BLaER1 (cell line): ENCODE measurements around the gene SLC43A3.
A peak's percentile ranks its signal among the peaks of the same experiment; 100 is the strongest.

ENCODE experiments used
- H3K27ac ChIP-seq: shearing (Covaris generic); formaldehyde crosslinking; 2 replicates; pipeline ENCODE4 v1.8.1; 2022
- H3K27me3 ChIP-seq: shearing (Covaris generic); formaldehyde crosslinking; 2 replicates; pipeline ENCODE4 v1.8.1; 2022
- H3K36me3 ChIP-seq: shearing (Covaris generic); formaldehyde crosslinking; 2 replicates; pipeline ENCODE4 v1.8.1; 2022
- H3K4me1 ChIP-seq: shearing (Covaris generic); formaldehyde crosslinking; 2 replicates; pipeline ENCODE4 v1.8.1; 2022
- H3K4me2 ChIP-seq: shearing (Covaris generic); formaldehyde crosslinking; 2 replicates; pipeline ENCODE4 v1.8.1; 2022
- H3K4me3 ChIP-seq: shearing (Covaris generic); formaldehyde crosslinking; 2 replicates; pipeline ENCODE4 v1.8.1; 2022
- H3K9ac ChIP-seq: shearing (Covaris generic); formaldehyde crosslinking; 2 replicates; pipeline ENCODE4 v1.8.1; 2022
- H3K9me3 ChIP-seq: shearing (Covaris generic); formaldehyde crosslinking; 2 replicates; pipeline ENCODE4 v1.8.1; 2022
- H4K20me1 ChIP-seq: shearing (Covaris generic); formaldehyde crosslinking; 2 replicates; pipeline ENCODE4 v1.8.1; 2022
- Cebpa-rat ChIP-seq: shearing (Covaris generic); IDR thresholded peaks from 2 replicates; pipeline ENCODE4 v1.8.1; 2022

Gene SLC43A3

DNA sequence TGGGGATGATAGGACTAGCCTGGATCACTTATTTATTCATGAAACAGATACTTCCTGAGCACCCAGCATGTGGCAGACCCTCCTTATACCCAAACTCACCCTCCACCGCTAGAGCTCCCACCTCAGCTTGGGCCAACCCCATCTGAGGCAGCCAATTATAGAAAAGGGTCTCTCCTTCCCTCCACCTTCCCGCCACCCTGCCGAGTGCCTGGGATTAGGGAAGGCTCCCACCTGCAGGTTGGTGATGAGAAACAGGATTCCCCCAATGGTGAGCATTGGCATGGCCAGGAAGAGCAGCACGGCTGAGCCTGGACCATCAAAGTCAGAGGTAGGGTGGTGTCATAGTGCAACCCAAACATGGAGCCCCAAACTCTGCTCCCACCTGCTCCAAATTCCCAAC lies 5.9 kb downstream of the SLC43A3 start:
- TF ChIP-seq Cebpa-rat, result no peak
- peaks cover 48% of the 10 kb centered on the region for H3K4me1 ChIP-seq
- no peak overlapping the region for H3K27ac ChIP-seq
- H4K20me1 ChIP-seq, result peaks cover 85% of the 10 kb centered on the region
- peaks cover 93% of the 10 kb centered on the region for H3K36me3 ChIP-seq
- no peak overlapping the region for H3K4me3 ChIP-seq
- H3K9ac ChIP-seq, result no peak overlapping the region
- no peaks in the 10 kb centered on the region for H3K27me3 ChIP-seq
- H3K9me3 ChIP-seq, result no peaks in the 10 kb centered on the region
- no peak overlapping the region for H3K4me2 ChIP-seq

DNA sequence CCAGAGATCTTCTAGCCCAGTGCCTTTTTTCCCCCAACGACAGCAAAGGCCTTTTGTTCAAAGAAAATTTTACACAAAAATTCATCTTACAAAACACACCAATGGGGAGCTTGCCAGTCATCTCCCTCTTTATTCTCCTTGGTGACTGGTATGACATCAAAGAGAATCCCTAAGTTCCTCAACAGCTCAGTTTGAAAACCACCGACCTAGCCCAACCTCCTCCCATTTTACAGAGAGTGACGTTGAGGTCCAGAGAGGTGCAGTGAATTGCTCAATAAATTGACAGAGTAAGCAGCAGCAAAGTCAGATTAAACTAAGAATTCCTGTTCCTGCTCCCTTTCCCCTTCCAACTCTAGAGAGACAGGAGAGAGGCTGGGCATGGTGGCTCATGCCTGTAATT lies 7.8 kb downstream of the SLC43A3 start:
- peaks cover 100% of the 10 kb centered on the region for H3K36me3 ChIP-seq
- H4K20me1 ChIP-seq, result peaks cover 98% of the 10 kb centered on the region
- TF ChIP-seq Cebpa-rat, result no peak
- H3K4me2 ChIP-seq, result no peak overlapping the region
- peaks cover 6% of the 10 kb centered on the region; the same call in 1 of the 2 replicates for H3K9me3 ChIP-seq
- H3K9ac ChIP-seq, result no peak overlapping the region
- H3K4me3 ChIP-seq, result no peak overlapping the region
- peaks cover 33% of the 10 kb centered on the region for H3K4me1 ChIP-seq
- no peaks in the 10 kb centered on the region for H3K27me3 ChIP-seq
- H3K27ac ChIP-seq, result no peak overlapping the region

DNA sequence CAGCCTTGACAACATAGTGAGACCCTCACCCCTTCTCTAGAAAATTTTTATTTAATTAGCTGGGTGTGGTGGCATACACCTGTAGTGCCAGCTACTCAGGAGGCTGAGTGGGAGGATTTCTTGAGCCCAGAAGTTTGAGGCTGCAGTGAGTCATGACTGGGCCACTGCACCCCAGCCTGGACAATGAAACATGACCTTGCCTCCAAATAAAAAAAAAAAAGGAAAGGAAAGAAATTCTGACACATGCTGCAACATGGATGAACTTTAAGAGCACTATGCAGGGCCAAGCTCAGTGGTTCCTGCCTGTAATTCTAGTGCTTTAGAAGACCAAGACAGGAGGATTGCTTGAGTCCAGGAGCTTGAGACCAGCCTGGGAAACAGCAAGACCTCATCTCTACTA lies 8.8 kb downstream of the SLC43A3 start:
- H3K4me1 ChIP-seq, result peaks cover 23% of the 10 kb centered on the region
- no peak overlapping the region for H3K27ac ChIP-seq
- TF ChIP-seq Cebpa-rat, result no peak
- no peak overlapping the region for H3K4me3 ChIP-seq
- peaks cover 15% of the 10 kb centered on the region; the same call in 1 of the 2 replicates for H3K9me3 ChIP-seq
- no peak overlapping the region for H3K9ac ChIP-seq
- H3K4me2 ChIP-seq, result no peak overlapping the region
- peaks cover 99% of the 10 kb centered on the region for H4K20me1 ChIP-seq
- peaks cover 100% of the 10 kb centered on the region for H3K36me3 ChIP-seq
- H3K27me3 ChIP-seq, result no peaks in the 10 kb centered on the region

DNA sequence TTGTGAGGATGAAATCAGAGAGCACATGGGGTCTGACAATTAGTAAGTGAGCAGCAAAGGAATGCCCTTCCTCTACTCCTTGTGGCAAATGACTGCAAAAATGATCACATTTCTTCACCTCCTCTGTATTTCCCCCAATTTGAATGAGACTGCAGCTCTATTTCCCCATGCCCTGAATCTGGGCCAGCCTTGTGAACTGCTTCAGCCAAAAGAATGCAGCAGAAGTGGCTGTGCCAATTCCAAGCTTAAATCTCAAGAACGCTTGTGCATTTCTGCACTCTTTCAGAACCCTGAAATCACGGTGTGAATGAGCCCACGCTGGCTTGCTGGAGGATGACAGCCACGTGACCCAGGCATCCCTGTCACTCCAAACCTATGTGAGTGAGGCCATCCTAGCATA lies 9.9 kb downstream of the SLC43A3 start:
- Histone ChIP-seq H3K4me1 (peaks cover 12% of the 10 kb centered on the region), H3K27me3 (no peaks in the 10 kb centered on the region), H4K20me1 (peaks cover 99% of the 10 kb centered on the region), H3K4me2 (no peak overlapping the region), H3K9me3 (peaks cover 24% of the 10 kb centered on the region; the same call in 1 of the 2 replicates), H3K27ac (no peak overlapping the region), H3K4me3 (no peak overlapping the region), H3K9ac (no peak overlapping the region), H3K36me3 (peaks cover 100% of the 10 kb centered on the region)
- TF ChIP-seq Cebpa-rat, result no peak

DNA sequence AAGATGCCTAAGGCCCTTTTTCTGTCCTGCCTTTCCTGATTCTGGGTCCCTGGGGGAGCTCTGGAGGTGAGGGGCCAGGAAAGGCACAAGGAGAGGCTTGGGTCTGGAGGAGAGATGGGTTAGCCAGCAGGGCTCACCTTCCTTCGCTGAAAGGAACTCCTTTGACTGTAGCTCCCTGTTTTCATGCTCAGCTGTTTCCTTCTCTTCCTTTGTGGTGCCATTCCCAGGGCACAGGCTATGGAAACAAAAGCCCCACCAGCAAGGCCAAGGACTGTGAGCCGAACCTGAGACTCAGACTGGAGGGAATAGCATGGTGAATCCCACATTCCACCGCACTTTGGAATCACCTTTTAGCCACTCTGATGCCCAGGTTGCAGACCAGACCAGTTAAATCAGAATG lies 10.5 kb downstream of the SLC43A3 start:
- no peak overlapping the region for H3K27ac ChIP-seq
- TF ChIP-seq Cebpa-rat, result no peak
- peaks cover 100% of the 10 kb centered on the region for H3K36me3 ChIP-seq
- no peaks in the 10 kb centered on the region for H3K27me3 ChIP-seq
- no peak overlapping the region for H3K9ac ChIP-seq
- H3K4me3 ChIP-seq, result no peak overlapping the region
- H3K9me3 ChIP-seq, result peaks cover 25% of the 10 kb centered on the region; the same call in 1 of the 2 replicates
- H4K20me1 ChIP-seq, result peaks cover 96% of the 10 kb centered on the region
- peaks cover 7% of the 10 kb centered on the region for H3K4me1 ChIP-seq
- no peak overlapping the region for H3K4me2 ChIP-seq

DNA sequence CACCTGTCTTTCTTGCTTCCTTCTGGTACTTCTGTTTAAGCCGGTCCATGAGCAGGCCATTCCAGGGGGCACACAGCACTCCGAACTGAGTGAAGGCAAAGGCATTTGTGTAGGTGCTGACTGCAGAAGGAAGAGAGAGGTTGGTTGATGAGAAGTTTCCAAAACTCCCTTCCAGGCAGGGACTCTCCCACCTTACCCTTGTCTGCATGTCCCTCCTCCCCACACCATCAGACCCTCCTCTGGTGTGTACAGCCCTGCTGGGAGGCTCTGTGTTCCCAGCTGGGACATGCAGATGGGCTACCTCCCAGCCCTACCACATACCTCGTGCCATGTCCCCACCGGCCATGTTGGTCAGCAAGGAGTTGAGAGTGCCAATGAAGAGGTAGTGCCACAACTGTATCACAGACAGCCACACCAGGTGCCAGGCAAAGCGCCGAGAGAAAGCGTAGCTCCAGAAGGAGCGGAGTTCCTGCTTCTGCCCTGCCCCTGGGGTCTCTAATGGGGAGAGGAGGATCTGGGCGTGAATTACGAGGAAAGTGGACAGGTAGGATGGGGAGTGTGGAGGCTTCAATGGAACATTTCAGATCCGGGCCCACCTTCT lies 12.2 kb downstream of the SLC43A3 start:
- Histone ChIP-seq H3K9ac (no peak overlapping the region), H3K9me3 (peaks cover 34% of the 10 kb centered on the region), H3K4me3 (no peak overlapping the region), H3K36me3 (peaks cover 100% of the 10 kb centered on the region), H3K4me1 (peaks cover 10% of the 10 kb centered on the region), H3K27ac (no peak overlapping the region), H4K20me1 (peaks cover 89% of the 10 kb centered on the region), H3K27me3 (no peaks in the 10 kb centered on the region), H3K4me2 (no peak overlapping the region)
- TF ChIP-seq Cebpa-rat, result no peak

DNA sequence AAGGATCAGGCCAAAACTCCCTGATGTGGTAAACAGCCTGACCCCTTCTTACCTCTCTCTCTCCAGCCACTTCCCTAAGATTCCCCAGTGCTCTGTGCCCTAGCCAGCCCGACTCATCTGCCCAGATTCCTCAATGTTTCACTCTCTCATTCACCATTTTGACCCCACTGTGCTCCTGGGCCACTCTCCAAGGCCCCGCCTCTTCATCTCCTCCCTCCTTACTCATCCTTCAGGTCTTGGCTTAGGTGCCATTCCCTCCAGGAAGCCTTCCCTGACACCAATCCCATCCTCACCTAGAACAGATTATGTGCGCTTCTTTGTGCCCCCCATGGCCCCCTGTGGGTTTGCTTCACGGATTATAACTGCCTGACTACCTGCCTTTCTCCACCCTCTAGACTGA lies 13.2 kb downstream of the SLC43A3 start:
- no peaks in the 10 kb centered on the region for H3K27me3 ChIP-seq
- no peak overlapping the region for H3K9ac ChIP-seq
- no peak for TF ChIP-seq Cebpa-rat
- peaks cover 20% of the 10 kb centered on the region for H3K4me1 ChIP-seq
- H3K27ac ChIP-seq, result no peak overlapping the region
- no peak overlapping the region for H3K4me2 ChIP-seq
- peaks cover 90% of the 10 kb centered on the region for H4K20me1 ChIP-seq
- H3K36me3 ChIP-seq, result peaks cover 100% of the 10 kb centered on the region
- no peak overlapping the region for H3K4me3 ChIP-seq
- peaks cover 34% of the 10 kb centered on the region for H3K9me3 ChIP-seq

DNA sequence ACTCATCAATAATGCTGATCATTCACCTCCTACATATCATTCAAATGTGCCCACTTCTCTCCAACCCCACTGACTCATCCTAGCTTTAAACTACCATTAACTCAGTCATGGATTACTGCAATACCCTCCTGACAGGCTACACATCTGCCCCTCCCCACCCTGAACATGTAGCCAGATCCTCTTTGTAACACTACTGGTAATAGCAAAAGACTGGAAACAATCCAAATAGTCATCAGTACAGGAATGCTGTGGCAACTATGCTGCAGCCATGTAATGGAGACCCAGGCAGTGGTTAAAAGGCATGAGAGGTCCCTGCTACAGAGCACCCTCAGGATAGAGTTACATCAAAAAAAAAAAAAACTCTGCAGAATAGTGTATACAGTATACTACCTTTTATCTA lies 16.6 kb downstream of the SLC43A3 start:
- no peaks in the 10 kb centered on the region for H3K27me3 ChIP-seq
- peaks cover 83% of the 10 kb centered on the region for H4K20me1 ChIP-seq
- no peak overlapping the region for H3K27ac ChIP-seq
- no peak overlapping the region for H3K9ac ChIP-seq
- H3K4me3 ChIP-seq, result no peak overlapping the region
- H3K9me3 ChIP-seq, result peaks cover 34% of the 10 kb centered on the region
- TF ChIP-seq Cebpa-rat, result no peak
- H3K4me2 ChIP-seq, result peak overlapping the region; percentile 62; the same call in 1 of the 2 replicates
- peaks cover 54% of the 10 kb centered on the region for H3K4me1 ChIP-seq
- peaks cover 99% of the 10 kb centered on the region for H3K36me3 ChIP-seq

DNA sequence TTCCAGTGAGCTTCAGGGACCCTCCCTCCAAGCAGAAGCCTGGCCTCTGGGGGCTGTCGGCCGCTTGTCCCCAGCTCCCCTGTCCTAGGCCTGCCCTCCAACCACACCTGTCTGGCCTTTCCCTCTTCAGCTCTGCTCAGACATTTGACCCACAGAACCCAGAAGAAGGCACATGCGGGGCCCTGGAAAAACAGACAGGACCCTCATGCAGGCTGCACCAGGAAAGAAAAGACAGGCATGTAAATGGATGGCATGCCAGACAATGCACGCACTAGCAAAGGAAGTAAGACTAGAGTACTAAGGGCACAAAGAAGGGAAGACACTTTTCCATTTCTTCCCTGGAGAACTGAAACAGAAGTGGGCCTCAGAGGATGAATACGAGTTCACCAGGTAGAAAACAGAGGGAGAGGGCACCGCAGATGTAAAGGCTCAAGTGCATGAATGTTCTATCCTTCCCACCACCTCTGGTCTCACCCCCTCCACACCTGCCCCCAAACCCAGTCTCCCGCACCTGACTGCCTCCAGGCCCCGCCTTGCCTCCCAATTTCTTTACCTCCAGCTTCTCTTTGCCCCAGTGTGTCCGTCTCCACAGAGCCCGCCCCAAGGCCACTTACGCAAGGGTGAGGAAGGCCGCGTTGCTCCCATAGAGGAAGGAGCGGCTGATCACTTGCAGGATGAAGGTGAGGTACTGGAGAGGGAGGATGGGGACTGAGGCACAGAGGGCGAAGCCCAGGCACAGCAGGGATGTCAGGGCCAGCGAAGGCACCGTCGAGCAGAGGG lies 17.4 kb downstream of the SLC43A3 start:
- Histone ChIP-seq H4K20me1 (peaks cover 75% of the 10 kb centered on the region), H3K27me3 (no peaks in the 10 kb centered on the region), H3K4me1 (peaks cover 55% of the 10 kb centered on the region), H3K4me2 (peak overlapping the region; percentile 62), H3K9ac (peak overlapping the region; percentile 54; the same call in 1 of the 2 replicates), H3K9me3 (peaks cover 29% of the 10 kb centered on the region), H3K4me3 (no peak overlapping the region), H3K36me3 (peaks cover 99% of the 10 kb centered on the region), H3K27ac (peak overlapping the region; percentile 72)
- no peak for TF ChIP-seq Cebpa-rat

DNA sequence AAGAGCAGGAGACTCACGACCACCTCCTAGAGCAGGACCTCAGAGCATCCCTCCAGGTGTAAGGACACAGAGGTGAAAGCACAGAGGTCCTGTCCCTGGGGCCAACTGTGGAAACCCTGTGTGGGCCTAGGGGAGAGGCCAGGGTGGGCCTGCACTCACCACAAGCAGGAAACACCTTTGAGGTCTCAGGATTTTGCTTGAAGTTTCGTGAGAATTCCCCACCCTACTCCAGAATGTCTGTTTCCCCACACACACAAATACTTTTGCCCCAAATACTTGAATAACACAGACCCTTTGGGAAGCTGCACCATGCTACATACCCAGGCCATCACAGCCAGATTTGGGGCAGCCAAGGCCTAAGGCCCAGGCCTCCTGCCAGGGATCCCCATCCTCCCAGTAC lies 18.1 kb downstream of the SLC43A3 start:
- no peak for TF ChIP-seq Cebpa-rat
- peaks cover 99% of the 10 kb centered on the region for H3K36me3 ChIP-seq
- peaks cover 24% of the 10 kb centered on the region for H3K9me3 ChIP-seq
- peak overlapping the region; percentile 54; the same call in 1 of the 2 replicates for H3K9ac ChIP-seq
- no peaks in the 10 kb centered on the region for H3K27me3 ChIP-seq
- peak overlapping the region; percentile 62 for H3K4me2 ChIP-seq
- no peak overlapping the region for H3K4me3 ChIP-seq
- peak overlapping the region; percentile 72 for H3K27ac ChIP-seq
- peaks cover 68% of the 10 kb centered on the region for H4K20me1 ChIP-seq
- H3K4me1 ChIP-seq, result peaks cover 55% of the 10 kb centered on the region
